Renal cortical epithelial cell (primary cell): ENCODE data around the gene MYRF. TPM values are rescaled to one million over a fixed set of nuclear protein-coding genes. Genes with fewer than 3 reads are reported as not detected.

ENCODE experiments used
- DNase-seq: peaks from one replicate; pipeline ENCODE4 v3.0.0-alpha.2; 2011; ENCODE audit warnings: low read depth
- total RNA-seq: library from RNA; depleted of rRNA; stranded (reverse); fragments of >200 nt; gene quantifications from 2 replicates; pipeline ENCODE4 v1.2.3, GENCODE V29; 2014

The MYRF gene
- 4.2 and 20.0 TPM in 2 replicates for total RNA-seq

DNA sequence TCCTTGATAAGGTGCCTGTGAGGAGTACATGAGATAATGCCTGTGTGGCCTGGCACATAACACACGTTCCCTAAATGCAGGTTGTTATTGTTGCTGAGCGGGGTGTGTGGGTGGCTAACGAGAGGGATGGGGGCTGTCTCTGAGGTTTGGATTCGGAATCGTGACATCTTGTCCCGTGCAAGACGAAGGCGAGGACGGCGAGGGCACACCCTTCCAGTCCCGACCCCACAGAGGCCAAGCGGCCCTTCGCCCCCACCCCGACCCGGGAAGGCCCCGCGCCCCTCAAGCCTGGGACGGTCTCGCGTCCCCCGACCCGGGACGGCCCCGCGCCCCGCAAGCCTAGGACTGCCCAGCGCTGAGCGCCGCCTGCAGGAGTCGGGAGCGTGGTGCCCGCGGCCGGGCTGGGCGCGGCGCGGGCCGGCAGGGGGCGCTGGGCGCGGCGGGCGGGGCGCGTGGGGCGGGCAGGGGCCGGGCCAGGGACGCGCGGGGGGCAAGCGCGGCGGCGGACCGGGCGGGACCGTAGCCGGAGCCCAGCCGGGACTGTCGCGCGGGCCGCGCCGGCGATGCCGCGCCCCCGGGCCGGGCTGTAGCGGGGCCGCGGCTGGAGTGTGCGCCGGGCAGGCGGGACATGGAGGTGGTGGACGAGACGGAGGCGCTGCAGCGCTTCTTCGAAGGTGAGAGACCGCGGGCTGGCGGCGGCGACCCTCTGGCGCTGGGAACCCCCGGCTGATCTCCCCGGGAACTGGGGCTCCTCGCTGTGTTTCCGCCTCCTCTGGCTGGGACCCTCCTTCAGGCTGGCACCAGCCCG, at the start of gene MYRF:
Gene MYRF (plus strand): TSS at position 520 of the 808 bp plus-strand sequence. CDS start 109 bp downstream, at position 629.
- no peak for DNase-seq

DNA sequence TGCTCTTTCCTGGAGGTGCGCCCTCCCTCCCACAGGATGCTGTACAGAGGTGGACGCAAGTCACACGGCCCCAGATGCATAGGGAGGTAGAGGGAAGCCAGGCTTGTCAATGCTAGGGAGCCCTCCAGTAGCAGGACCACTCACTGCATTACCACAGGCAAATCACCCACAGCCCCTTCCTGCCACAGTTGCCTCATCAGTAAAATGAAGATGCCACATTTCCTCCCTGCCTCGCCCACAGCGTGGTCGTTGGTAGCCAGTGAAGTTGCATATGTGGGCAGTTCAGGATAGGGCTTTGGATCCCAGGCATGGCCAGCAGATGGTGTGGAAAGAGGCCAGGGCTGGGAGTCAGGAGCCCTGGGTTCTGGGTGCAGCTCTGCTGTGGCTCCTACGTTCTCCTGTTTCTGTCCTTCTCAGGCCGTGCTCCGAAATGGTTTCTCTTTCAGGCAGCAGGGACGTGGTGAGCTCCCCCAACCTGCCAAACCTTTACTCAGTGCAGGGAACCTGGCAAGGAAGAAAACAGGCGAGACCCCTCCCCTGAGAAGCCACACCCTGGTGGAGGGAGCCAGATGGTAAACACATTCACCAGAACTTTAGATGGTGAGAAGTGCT, 49.6 kb upstream of the MYRF start:
- no peak for DNase-seq

DNA sequence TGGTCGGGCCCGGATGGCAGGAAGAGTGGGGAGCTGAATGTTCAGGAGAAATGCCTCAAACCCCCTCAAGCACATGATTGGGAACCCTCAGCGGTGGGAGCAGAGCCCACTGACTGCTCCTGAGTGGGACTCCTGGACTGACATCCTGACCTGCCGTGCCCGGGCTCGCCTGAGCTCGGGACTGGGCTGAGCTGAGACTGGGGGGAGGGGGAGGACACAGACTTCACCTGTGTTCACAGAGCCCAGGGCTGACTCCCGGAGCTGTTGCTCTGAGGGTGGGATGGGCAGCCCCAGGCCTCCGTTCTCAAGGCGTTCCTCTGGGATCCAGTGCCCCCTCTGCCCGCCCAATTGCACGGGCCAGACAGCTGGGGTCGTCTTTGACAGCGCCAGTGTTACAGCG, 47.6 kb upstream of the MYRF start:
- DNase-seq, result no peak

DNA sequence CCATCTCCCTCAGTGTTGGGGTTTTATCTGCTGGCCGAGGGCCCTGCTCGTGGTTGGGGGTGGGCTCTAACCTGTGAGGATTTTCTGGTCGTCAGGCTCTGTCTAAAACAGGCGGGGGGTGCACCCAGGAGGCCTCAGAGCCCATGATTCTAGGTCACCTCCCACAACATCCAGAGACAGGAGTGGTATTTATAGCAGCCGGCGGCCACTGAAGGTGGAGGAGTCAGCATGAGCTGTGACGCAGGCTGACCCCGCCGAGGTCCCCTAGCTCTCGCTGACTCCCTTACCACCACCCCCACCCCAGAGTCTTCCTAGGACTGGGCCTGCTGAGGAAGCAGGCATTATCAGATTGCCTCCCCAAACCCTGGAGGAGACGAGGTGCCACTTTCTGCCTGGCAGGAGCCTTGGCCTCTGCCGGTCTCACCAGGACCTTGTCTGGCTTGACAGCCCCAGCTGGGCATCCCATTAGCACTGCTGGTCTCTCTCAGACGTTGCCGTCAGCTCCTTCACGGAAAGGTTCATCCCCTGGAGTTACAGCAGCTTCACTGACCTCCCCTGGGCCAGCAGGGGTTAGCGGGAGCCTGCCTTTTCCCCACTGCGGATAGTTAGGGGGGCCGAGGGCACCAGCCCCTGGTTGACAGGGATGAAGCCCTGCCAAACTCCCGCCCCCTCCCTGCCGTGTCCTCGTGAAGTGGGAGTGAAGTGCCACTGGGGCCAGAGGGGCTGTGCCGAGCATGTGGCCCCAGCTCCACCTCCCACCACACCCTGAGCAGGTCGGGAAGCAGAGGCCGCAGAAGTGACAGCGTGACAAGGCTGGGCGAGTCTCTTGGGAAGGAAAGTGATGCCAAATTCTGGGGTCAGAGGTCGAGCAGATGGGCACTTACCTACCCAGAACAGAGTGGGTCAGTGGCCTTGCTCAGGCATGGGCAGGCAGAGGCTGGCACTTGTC, 45.7 kb upstream of the MYRF start:
- no peak for DNase-seq

DNA sequence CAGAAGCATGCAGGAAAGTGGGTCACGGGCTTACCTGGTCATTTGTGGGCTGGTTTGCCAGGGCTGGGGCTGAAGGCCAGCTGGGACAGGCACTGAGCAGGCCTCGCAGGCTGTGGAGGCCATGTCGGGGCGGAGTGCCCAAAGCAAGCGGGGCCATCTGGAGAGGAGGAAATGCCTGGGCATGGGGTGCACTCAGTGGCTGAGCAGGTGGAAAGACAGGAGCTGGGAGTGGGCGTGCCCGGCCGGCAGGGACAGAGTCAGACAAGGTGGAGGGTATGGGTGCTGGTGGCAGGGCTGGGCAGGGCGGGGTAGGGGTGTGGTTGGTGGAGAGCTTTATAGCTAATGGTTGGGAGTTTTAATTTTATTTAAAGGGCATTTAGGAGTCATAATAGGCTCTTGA, 44.9 kb upstream of the MYRF start:
- DNase-seq, result no peak

DNA sequence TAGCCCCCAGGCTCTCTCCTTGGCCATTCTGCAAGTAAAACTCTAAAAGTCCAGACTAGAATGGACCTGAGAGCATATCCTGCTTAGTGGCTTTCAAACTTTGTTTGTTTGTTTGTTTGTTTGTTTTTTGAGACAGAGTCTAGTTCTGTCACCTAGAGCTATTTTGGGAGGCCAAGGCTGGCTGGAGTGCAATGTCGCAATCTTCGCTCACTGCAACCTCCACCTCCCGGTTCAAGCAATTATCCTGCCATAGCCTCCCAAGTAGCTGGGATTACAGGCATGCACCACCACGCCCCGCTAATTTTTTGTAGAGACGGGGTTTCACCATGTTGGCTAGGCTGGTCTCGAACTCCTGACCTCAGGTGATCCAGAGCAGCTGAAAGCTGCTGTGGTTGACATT, 43.3 kb upstream of the MYRF start:
- DNase-seq, result no peak

DNA sequence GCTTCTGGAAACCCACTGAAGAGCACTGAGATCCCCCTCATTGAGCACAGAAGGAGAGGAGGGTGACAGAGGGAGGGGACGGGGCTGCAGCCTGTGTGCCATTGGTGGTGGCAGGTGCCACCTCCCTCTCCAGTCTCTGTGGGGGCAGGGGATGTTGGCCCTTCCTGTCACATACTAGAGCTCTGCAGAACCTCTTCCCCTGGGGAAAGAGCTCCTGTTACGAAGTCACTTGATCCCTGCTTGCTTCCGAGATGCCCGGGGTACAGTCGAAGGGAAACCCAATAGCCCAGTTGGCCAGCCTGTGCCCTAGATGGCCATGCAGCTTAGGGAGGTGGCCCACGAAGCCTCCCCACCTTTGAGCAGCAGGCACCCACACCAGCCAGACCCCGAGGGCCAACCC, 42.9 kb upstream of the MYRF start:
- DNase-seq, result no peak

DNA sequence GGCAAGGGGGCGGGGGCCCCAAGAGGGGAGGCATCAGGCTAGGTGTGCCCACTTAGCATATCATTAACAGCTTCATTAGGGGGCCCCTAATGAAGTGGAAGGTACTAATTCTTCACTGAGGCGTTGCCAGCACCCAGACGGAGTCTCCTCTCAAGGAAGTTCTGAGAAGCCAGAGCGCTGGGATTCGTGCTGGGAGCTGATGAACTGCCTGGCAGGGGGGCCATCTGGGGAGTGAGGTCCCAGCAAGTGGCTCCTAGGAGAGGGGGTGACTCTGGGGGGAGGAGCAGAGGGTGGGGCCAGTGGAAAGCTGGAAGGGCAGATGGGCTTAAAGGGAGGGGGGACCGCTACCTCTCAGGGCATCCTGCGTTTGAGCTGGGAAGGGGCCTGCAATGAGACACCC, 42.4 kb upstream of the MYRF start:
- DNase-seq, result no peak

DNA sequence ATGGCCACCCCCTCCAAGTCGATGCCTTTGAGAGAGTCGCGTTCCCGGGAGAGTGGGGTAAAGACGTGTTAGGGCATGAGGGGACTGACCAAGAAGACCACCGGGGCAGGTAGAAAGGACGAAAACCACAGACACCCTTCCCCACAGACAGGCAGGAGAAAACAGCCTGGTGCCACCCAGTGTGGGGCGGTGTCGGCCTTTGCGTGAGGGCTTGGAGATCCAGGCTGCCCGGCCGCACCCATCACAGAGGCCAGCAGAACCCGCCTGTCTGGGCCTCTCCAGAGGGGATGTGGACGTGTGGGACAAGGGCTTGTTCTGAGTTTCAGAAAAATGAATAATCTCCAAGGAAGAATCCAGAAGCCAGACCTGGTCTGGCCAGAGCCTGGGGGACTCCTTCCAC, 41.4 kb upstream of the MYRF start:
- no peak for DNase-seq

DNA sequence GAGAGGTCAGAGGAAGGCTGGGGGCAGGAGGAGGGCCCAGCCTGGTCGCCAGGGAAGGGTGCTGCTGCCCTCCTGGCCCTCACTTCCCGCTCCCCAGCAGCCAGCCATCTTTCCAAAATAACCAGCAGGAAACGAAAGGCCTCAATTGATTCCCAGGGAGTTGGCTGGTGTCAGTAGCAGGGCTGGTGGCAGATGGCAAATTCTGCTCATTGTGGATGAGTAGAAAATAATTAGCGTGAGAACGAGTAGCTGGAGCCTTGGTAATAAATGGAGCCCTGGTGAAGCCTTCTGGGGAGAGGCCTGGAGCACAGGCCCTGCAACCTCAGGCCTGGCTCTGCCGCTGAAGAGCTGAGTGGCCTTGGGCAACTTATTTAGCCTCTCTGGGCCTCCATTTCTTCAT, 40.9 kb upstream of the MYRF start:
- no peak for DNase-seq

DNA sequence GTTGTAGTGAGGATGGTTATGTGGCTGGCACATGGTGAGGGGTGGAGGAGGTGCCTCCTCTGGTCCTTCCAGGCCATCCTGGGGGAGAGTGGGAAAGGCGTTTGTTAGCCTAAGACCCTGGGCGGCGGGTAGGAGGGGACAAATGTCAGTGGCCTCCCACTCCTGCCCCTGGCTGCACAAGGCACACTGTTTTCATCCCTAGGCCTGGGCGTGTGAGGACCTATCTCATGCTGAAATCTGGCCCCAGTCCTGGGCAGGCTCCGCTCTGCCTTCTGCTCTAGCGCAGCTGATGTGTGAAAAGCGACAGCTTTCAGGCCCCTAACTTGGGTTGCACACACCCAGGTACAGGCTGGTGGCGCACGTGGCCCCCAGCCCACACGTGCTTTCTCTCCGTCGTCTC, 40.1 kb upstream of the MYRF start:
- DNase-seq, result no peak

DNA sequence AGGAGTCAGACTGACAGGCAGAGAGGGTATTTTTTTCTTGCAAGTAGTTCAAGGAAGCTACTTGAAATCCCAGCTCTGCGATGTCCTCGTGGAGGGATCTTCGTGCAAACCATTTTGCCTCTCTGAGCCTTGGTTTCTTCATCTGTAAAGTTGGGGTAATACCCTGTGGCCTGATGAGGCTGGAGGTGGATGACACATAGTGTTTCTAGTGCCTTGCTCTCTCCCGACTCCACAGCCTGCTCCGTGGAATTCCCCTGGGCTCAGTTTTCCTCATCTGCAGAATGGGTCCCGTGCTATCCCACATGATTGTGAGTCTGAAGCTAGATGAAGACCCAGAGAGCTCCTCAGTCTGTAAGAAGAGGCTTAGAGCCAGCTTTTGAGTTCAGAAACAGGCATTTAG, 39.6 kb upstream of the MYRF start:
- no peak for DNase-seq

DNA sequence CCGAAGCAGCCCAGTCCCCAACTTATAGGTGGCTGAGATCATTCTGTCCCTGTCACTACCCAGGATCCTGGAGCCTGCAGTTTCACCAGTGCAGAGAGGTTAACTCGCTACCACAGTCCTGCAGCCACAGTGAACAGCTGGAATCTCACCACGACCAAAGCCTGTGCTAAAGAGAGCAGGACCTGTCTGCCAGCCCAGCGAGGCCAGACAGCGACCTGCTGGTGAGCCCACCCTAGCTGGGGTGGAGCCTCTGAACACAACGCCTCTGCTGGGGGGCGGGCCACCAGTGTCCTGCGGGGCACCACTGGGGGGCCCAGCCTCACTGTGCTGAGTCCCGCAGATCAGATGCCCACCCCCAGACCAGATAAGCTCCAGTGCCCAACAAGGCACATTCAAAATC, 39.0 kb upstream of the MYRF start:
- no peak for DNase-seq

DNA sequence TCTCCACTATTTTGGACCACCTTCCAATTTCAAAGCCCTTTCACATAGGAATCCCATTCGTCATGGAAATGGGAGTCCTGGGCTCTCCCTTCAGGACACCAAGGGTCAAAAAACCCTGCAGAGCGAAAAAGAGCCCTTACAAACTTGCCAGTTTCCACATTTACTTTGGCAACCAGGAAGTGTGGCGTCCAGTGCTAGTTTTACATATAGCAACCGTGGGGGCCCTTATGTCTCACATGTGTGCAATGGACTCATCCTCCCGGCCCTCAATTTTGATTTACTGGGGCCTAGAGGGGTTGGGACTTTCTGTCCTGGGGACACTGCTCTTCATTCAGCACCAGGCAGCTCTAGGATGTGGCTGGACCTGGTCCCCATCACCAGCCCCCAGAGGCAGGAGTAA, 38.5 kb upstream of the MYRF start:
- no peak for DNase-seq

DNA sequence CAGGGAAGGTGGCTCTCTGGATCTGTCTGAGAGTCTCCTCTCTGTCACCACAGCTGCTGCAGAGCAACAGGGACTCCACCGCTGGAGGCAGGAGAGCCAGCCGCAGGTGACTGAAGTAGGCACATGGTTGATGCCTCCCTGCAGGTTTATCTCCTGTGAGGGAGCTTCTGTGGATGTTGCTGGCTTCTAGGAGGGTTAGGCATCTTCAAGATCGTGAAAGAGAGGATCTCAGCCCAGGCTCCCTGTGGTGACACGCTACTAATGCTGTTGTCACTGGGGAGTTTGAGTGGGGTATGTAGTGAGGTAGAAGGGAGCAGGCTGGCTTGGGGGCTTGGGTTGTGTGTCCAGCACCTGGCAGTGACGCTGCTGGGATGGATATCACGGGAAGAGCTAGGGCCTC, 38.1 kb upstream of the MYRF start:
- DNase-seq, result no peak

DNA sequence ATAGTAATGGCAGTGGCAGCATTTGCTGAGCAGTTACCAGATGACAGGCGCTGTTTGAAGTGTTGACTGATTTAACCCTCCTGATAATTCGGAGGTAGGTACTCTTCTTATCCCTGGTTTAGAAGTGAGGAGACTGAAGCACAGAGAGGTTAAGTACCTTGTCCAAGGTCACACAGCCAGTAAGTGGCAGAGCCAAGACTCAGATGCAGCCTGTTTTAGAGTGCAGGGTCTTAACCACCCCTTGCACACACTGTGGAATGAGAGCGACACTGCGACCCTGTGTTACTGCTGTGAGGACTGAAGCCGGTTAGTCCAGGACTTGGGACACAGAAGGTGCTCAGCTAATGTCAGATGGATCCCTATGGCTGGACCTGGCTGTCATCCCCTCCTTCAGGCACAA, 37.5 kb upstream of the MYRF start:
- no peak for DNase-seq

DNA sequence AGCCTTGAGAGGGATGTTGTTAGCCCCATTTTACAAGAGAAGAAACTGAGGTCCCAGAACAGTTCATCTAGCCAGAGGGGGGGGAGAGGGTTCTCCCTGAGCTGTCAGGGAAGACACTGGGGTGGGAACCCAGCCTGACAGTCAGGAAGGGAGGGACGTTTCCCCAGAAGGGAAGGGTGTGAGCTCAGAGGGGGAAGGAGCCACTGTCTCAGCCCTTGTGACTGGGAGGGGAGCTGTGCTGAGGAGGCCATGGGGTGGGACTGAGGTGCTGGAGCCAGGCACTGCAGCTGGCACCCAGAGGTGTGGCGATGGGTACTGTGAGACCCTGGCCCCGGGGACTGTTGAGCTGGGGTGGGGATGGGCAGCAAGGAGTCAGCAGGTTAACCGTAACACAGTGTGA, 36.6 kb upstream of the MYRF start:
- no peak for DNase-seq

DNA sequence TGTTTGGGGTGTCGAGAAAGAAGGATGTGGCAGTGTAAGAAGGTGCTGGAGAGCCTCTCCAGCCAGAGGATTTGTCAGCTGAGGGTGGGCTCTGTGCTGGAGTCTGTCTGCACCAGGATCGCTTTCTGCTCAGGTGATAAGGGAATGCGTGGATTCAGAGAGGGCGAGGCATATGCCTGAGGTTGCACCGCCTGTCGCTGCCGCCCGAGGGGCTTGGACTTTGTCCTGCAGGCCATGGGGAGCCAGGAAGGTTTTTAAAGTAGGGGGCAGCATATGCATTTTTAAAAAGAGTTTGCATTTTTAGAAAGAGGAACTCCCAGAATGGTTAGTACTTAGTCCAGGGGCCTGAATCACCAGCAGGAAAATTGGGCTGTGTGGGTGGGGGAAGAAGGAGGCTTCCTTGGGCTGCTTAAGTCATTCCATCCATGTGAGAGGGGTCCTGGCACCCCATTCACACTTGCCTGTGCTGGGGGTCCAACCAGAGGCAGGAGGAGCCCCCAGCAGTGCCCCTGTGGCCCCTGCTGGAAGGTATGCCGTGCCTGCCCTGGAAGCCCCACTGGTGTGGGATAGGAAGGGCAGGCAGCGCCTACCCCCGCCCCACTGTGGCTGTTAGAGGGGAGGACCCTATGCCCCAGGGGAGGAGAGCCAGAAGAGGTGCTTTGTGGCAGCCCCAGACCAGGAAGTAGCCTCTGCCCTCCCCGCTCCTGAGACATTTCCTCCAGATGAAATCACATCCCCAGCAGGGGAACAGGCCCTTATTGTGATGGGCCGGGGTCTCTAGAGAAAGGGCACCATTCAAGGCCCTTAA, 35.8 kb upstream of the MYRF start:
- no peak for DNase-seq

DNA sequence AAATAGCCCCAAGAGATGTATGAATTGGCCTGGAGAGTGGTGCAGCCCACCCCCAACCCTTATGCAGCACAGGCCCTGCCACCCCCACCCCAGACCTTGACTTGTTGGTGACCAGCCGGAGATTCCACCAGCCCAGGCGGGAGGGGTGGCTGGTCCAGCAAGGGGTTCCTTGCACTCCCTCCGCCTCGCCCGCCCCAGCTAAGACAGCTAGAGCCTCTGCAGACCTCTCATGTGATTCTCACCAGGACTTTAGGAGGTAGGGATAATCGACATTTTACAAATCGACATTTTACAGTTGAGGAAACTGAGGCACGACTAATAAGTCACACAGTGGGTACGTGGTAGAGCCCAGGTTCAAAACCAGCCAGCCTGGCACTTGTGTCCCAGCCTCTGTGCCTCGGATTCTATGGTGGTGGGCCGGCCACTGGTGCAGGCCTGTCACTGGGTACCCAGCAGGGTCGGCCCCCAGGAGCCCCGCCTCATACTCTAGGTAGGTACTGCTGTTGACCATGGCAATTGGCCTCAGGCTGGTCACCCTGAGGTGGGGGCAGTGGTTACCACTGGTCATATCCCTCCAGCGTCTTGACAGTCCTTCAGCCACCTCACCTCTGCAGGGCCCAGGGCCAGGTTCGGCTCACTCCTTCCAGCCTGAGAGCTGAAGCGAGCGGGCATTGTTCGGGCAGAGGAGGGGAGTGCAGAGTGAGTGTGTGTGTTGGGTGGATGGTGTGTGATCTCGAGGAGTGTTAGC, 35.0 kb upstream of the MYRF start:
- no peak for DNase-seq

DNA sequence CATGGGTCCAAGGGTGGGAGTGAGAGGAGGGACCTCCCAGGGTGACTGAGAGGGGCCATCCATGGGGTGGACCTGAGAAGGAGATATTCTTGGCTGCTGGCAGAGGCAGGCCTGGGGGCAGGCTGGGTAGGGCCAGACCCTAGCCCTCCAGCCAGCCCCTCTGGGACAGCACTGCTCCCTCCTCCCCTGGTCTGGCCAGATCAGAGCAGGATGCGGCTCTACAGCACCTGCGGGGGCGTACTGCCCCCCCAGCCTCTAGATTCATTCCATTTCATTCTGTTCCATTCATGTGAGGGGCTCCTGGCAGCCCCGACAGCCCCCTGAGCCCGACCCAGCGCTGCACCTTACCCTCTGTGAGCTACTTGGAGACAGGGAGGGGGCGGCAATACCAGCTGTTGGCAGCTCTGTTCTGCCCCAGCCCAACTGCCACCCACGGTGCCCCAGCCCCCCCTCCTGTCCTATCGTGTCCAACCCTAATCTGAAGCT, 34.3 kb upstream of the MYRF start:
- DNase-seq, result no peak
